Psoas muscle (tissue), 8 donors: ENCODE results near the gene PCDHGA2. TPM values are rescaled to one million over a fixed set of nuclear protein-coding genes. Genes with fewer than 3 reads are reported as not detected.
A peak's percentile ranks its signal among the peaks of the same experiment; 100 is the strongest.

ENCODE experiments used
- ATAC-seq, 4 donors: fragments of 200-7000 bp; cut with Tn5 transposase; one replicate each; pipeline ENCODE4 v1.9.1; 2020; ENCODE audit warnings: moderate library complexity in 3 of 4, mild to moderate bottlenecking in 2 of 4
- DNase-seq, 2 donors: peaks; one replicate each; pipeline ENCODE4 v3.0.0-alpha.2; 2020
- H3K27ac ChIP-seq: fragments of 200-600 bp; one replicate; pipeline ENCODE4 v1.8.0; 2022
- H3K27me3 ChIP-seq, 3 donors: fragments of 200-600 bp in 1 of 3; one replicate each; pipeline versions ENCODE4 v1.6.1 to v1.8.0; 2013 to 2022; ENCODE audit warnings: low read length in 2 of 3, mild to moderate bottlenecking in 2 of 3, moderate library complexity in 1 of 3; ENCODE audit not compliant: insufficient read depth in 3 of 3
- H3K36me3 ChIP-seq, 2 donors: fragments of 200-600 bp in 1 of 2; one replicate each; pipeline versions ENCODE4 v1.6.1 to v1.8.0; 2013 to 2022; ENCODE audit warnings: low read depth in 1 of 2, mild to moderate bottlenecking in 1 of 2, moderate library complexity in 1 of 2; ENCODE audit not compliant: insufficient read depth in 1 of 2
- H3K4me1 ChIP-seq: fragments of 200-600 bp; one replicate; pipeline ENCODE4 v1.8.0; 2022
- H3K4me3 ChIP-seq: fragments of 200-600 bp; one replicate; pipeline ENCODE4 v1.8.0; 2022; ENCODE audit warnings: mild to moderate bottlenecking
- H3K9me3 ChIP-seq: fragments of 200-600 bp; one replicate; pipeline ENCODE4 v1.8.0; 2022
- CTCF ChIP-seq: fragments of 200-600 bp; IDR thresholded peaks from one replicate; pipeline ENCODE4 v1.8.0; 2022; ENCODE audit warnings: antibody characterized with exemption
- WGBS, 3 donors: extraction: QIAGEN DNeasy Blood & Tissue Kit; methylation state at CpG; one replicate each; pipeline versions ENCODE4 v1.1.6 to v1.1.7; 2013; 5-methylcytosine and 5-hydroxymethylcytosine counted together
- intact Hi-C, 2 donors: fragments of 100-400 bp; cut with DNase I; formaldehyde crosslinking; loops; one replicate each; pipeline versions ENCODE4 v1.11.0 to v1.14.2; 2022
- polyA plus RNA-seq, 3 donors: library from polyadenylated mRNA; stranded (reverse); fragments of 200-250 nt; gene quantifications; one replicate each; pipeline ENCODE4 v1.2.3, GENCODE V29; 2013
- total RNA-seq, 4 donors: library from RNA; stranded (reverse); fragmentation: NEBNext Ultra II Directional in 2 of 4; extraction: Animal tissue kit (Norgen Biotek cat#: 25700) in 2 of 4; gene quantifications; one replicate each; pipeline versions ENCODE4 v1.2.1 to v1.2.4, GENCODE V29; 2021 to 2023
- donor health status: healthy with polysubstance abuse.
- donor health status: DM: no; HTN: no; CAD: no; lungs with moderate emphysema.
- donor health status: Bipolar disorder and iron deficiency.
- donor health status: healthy.
- donor health status: DM: yes; HTN: yes; CAD: no.
- donor health status: DM: no; HTN: no; CAD: no.
- donor health status: DM: no; HTN: no; CAD: no.
- donor health status: DM: yes; HTN: yes; CAD: no.

The PCDHGA2 gene
- total and polyA plus RNA-seq, 7 donors, result 0.22 to 1.8 (median 1.2) TPM

GRCh38 chr5:141356133-141356532, 17.6 kb downstream of the PCDHGA2 start:
- Histone ChIP-seq H3K27me3 (peaks cover 0 to 59% (median 13%) of the 10 kb centered on the region in 3 donors), H3K4me1 (no peaks in the 10 kb centered on the region), H3K36me3 (no peaks in the 10 kb centered on the region), H3K27ac (no peak overlapping the region), H3K9me3 (peaks cover 20% of the 10 kb centered on the region), H3K4me3 (peak overlapping the region; percentile 59)
- 68 to 77% (median 74%) methylated on average over 5 of the region's 5 CpGs for WGBS, 3 donors
- no peak for DNase-seq
- no peak for TF ChIP-seq CTCF
- no peak for ATAC-seq
- intact Hi-C loops, result no loop called here

GRCh38 chr5:141356950-141357349, 18.4 kb downstream of the PCDHGA2 start:
- peak in 1 of 2 donors; percentile 35 for DNase-seq
- Histone ChIP-seq H3K27ac (no peak overlapping the region), H3K36me3 (no peaks in the 10 kb centered on the region), H3K4me3 (no peak overlapping the region), H3K9me3 (peaks cover 23% of the 10 kb centered on the region), H3K4me1 (no peaks in the 10 kb centered on the region), H3K27me3 (peaks cover 0 to 62% (median 17%) of the 10 kb centered on the region in 3 donors)
- no peak for TF ChIP-seq CTCF
- ATAC-seq, result peak in 1 of 4 donors; percentile 25
- 39 to 60% (median 52%) methylated on average over 19 of the region's 19 CpGs for WGBS, 3 donors
- intact Hi-C loops, result no loop called here

GRCh38 chr5:141359790-141360426, 21.3 kb downstream of the PCDHGA2 start, which contains the start of gene PCDHGB2:
PCDHGB2 (plus strand) TSS chr5:141359994; CDS start chr5:141360136, 142 bp downstream.
- WGBS, 3 donors, result 14 to 25% (median 17%) methylated on average over 24 of the region's 24 CpGs
- TF ChIP-seq CTCF, result peak; percentile 38
- peaks cover 0 to 77% (median 16%) of the 10 kb centered on the region in 3 donors for H3K27me3 ChIP-seq
- intact Hi-C loops, result no loop called here
- DNase-seq, result no peak
- peak in 3 of 4 donors; percentile 37 to 72 (median 62) for ATAC-seq
- no peak within 1 kb of the TSS for H3K27ac ChIP-seq
- H3K4me1 ChIP-seq, result no peaks in the 10 kb centered on the region
- peak within 1 kb of the TSS; percentile 52 for H3K4me3 ChIP-seq
- peaks cover 35% of the 10 kb centered on the region for H3K9me3 ChIP-seq
- no peaks in the 10 kb centered on the region for H3K36me3 ChIP-seq

GRCh38 chr5:141360685-141361084, 22.1 kb downstream of the PCDHGA2 start:
- intact Hi-C loops, result no loop called here
- H3K4me1 ChIP-seq, result no peaks in the 10 kb centered on the region
- H3K9me3 ChIP-seq, result peaks cover 34% of the 10 kb centered on the region
- TF ChIP-seq CTCF, result no peak
- DNase-seq (no peak), ATAC-seq (no peak)
- peaks cover 0 to 80% (median 18%) of the 10 kb centered on the region in 3 donors for H3K27me3 ChIP-seq
- H3K36me3 ChIP-seq, result no peaks in the 10 kb centered on the region
- peak overlapping the region; percentile 52 for H3K4me3 ChIP-seq
- WGBS, 3 donors, result 34 to 44% (median 41%) methylated on average over 15 of the region's 15 CpGs
- no peak overlapping the region for H3K27ac ChIP-seq

GRCh38 chr5:141362719-141363118, 24.2 kb downstream of the PCDHGA2 start:
- no peak for TF ChIP-seq CTCF
- DNase-seq (no peak), ATAC-seq (no peak)
- H3K36me3 ChIP-seq, result no peaks in the 10 kb centered on the region
- H3K9me3 ChIP-seq, result peaks cover 30% of the 10 kb centered on the region
- no peaks in the 10 kb centered on the region for H3K4me1 ChIP-seq
- peaks cover 0 to 86% (median 19%) of the 10 kb centered on the region in 3 donors for H3K27me3 ChIP-seq
- intact Hi-C loops, result no loop called here
- H3K27ac ChIP-seq, result no peak overlapping the region
- no peak overlapping the region for H3K4me3 ChIP-seq
